Jurkat, Clone E6-1 (cell line): ENCODE measurements around the gene BLACAT1.
"Not testable (repeated sequence)": the region's sequence is repeated elsewhere in the genome, so short reads cannot be mapped to it uniquely, and the experiment has no call there.

Experiments
- DNase-seq: peaks from one replicate; pipeline ENCODE4 v3.0.0-alpha.2; 2011; ENCODE audit warnings: low read depth, low spot score
- H3K4me3 ChIP-seq: 2 replicates; pipeline ENCODE4 v1.5.1; 2011; ENCODE audit warnings: mild to moderate bottlenecking, low read length, control low read depth, moderate library complexity

Gene BLACAT1

DNA sequence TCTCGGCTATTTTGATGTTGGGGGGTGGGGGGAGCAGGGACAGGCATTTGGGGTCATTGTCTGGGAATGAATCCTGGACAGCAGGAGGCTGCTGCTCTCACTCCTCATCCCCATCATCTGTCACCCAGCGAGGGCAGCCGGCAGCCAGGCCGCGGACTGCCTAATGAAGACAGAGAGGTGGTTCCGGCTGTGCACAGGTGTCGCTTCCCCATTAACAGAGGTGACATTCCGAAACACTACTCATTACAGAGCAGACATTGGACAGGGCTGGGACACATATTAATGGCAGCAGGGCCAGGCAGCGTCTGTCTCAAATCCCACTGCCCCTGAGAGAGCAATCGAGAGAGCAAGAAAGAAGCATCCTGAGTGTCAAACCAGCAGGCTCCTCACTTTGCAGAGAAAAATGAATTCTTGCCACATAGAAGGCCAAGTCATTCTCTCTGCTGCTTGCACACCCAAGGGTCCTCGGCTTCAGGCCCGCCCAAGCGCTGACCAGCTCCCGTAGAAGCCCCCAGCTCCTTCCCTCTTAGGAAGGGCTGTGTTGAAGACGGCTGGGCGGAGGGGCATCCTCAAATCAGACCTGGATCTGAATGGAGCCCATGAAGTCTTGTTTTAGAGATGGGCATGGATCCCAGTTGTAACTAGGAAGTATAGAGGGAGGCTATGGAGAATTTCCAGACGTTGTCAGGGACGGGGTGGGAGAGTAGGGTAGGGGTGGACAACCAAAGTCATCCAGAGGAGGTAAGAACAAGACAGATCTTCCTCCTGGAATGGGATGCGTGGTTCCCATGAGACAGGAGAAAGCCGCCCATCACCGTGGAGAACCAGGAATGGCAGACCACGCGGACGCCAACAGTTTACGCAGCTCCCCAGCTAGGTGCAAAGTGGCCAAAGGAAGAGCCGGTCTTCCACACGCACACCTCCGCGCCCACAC, 25.8 kb downstream of the BLACAT1 start:
- no peak for DNase-seq
- peak overlapping the region; percentile 53 for H3K4me3 ChIP-seq

DNA sequence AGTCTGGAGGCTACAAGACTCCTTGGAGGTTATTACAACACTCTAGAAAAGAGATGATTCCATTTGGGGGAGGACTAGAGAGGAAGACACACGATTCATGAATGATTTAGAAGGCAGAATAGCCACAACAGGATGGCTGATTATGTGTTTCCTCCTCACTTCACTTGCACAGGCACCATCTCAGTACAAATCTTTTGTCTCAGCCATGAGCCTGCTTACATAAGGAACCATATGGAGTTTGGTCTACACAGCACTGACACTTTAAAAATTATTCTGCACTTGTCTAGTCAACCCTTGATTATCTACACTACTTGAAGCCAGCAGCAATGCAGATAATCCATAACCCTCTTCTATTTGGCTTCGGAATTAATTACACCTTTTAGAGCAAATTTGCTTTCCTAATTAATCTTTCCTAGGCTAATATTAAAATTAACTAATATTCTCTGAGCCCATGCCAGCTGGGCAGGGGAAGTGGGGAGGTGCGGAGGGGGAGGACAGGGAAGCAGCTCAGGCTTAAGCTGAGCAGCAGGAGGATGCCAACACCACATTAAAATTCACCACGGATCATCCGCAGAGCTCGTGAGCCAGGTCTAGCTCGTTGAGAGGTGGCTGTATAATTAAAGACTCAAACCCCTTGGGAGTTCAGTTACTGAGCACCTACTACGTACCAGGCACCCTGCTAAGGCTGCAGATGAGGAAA, 30.8 kb downstream of the BLACAT1 start:
- H3K4me3 ChIP-seq: no peak overlapping the region
- no peak for DNase-seq

- H3K4me3 ChIP-seq: no peak overlapping the region
- DNase-seq: no peak
Measured at GRCh38 chr1:205423814-205424399, 31.9 kb downstream of the BLACAT1 start.

DNA sequence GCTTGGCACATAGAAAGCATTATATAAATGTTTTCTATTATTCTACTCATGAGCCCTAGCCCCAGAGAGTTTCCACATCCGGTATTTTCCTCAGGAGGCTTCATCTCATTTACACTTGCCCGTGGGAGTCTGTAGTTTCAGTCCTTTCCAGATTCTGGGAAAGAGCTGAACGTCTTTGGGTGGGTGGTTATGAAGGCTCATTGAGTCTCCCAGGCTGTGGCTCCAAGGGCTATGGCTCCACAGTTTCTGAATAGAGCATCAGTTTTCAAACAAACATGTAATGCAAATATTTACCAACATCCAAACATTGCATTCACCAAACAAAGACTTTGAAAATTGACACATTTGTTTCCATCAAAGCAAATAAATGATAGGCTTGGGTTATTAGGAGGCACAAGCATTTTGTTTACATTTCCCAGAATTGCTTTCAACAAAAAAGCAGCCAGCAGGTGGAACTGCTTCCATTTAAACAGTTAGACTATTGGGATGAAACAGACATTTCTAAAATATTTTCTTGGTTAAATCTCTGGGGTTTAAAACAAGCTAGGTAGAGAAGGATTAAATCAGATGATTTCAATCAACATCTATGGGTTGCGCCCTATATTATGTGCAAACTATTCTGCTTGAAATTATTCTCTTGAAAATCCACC, 32.7 kb downstream of the BLACAT1 start:
- H3K4me3 ChIP-seq: no peak overlapping the region
- no peak for DNase-seq

DNA sequence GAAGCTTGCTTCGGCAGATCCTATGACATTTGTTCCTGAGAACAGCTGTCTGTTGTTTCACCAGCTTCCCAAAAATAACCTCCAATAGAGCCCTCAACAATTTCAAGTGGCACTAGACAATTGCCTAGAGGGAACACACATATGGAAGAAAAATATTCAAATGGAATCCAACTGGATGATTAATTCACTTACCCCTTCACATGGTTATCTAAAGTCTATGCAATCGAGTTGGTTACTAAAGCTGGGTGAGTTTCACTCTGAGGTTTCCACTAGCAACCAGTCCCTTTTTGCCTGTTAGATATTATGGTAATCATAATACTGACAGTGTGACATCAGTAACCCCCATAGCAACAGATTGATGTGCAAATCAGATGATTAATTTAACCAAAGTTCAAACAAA, 34.0 kb downstream of the BLACAT1 start, which contains the start of gene LEMD1:
TSS of gene LEMD1 (minus strand) at position 259 of the 400 bp plus-strand sequence. CDS start 1,520 bp downstream, outside the sequence.
- H3K4me3 ChIP-seq: no peak within 1 kb of the TSS
- no peak for DNase-seq

- no peak for DNase-seq
- H3K4me3 ChIP-seq: no peak overlapping the region
Measured at GRCh38 chr1:205420938-205421337, 34.9 kb downstream of the BLACAT1 start.

- DNase-seq: no peak
- H3K4me3 ChIP-seq: no peak overlapping the region
Measured at GRCh38 chr1:205417870-205418635, 37.8 kb downstream of the BLACAT1 start.

GRCh38 chr1:205416322-205416721, 39.5 kb downstream of the BLACAT1 start:
- no peak for DNase-seq
- no peak overlapping the region for H3K4me3 ChIP-seq

DNA sequence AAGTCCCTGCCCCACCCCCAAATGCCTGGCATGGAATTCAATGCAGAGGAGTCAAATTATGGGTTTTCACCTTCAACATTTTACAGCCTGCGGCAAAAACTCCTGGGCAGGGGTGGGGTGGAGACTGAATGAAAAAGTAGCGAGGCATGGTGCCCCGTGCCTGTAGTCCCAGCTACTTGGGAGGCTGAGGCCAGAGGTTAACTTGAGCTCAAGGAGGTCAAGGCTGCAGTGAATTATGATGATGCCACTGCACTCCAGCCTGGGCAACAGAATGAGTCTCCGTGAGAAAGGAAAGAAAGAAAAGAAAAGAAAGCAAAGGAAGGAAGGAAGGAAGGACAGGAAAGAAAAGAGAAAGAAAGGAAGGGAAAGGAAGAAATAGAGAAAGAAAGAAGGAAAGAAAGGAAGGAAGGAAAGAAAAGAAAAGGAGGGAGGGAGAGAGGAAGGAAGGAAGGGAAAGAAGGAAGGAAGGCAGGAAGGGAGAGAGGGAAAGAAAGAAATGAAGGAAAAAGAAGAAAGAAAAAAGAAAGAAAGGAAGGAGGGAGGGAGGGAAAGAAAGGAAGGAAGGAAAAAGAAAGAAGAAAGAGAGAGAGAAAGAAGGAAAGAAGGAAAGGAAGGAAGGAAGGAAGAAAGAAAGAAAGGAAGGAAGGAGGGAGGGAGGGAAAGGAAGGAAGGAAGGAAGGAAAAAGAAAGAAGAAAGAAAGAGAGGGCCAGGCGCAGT, 45.1 kb downstream of the BLACAT1 start:
- no peak for DNase-seq
- no peak overlapping the region for H3K4me3 ChIP-seq

GRCh38 chr1:205407970-205408369, 47.9 kb downstream of the BLACAT1 start:
- H3K4me3 ChIP-seq: no peak overlapping the region
- no peak for DNase-seq

DNA sequence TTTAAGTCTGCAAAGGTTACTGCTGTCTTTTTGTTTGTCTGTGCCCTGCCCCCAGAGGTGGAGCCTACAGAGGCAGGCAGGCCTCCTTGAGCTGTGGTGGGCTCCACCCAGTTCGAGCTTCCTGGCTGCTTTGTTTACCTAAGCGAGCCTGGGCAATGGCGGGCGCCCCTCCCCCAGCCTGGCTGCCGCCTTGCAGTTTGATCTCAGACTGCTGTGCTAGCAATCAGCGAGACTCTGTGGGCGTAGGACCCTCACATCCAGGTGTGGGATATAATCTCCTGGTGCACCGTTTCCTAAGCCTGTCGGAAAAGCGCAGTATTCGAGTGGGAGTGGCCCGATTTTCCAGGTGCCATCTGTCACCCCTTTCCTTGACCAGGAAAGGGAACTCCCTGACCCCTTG, 49.6 kb downstream of the BLACAT1 start:
- DNase-seq, H3K4me3 ChIP-seq: not testable (repeated sequence)
